SK-N-SH (cell line): Measurements from ENCODE around the gene H2BK1. TPM values are rescaled to one million over a fixed set of nuclear protein-coding genes. Genes with fewer than 3 reads are reported as not detected.

Experiments
- CTCF ChIA-PET: fragments of 300-600, 350-600 bp; formaldehyde crosslinking; extraction: SDS; loops from one replicate; lab custom pipeline; 2021; lab: Yijun Ruan, JAX
- POLR2A ChIA-PET: fragments of 350-600 bp; sonication (Branson Sonifier 250); formaldehyde crosslinking; extraction: SDS; loops from one replicate; lab custom pipeline; 2020; ENCODE audit warnings: antibody characterized with exemption, inconsistent platforms; lab: Yijun Ruan, JAX
- DNase-seq: peaks from one replicate; pipeline ENCODE4 v3.0.0; 2012
- H2AFZ ChIP-seq: fragments of 200-600 bp; sonication (generic); 2 replicates; pipeline ENCODE4 v1.8.1; 2016; ENCODE audit warnings: antibody characterized with exemption, mild to moderate bottlenecking, low read depth
- H3F3A ChIP-seq: fragments of 200-600 bp; sonication (generic); replicated peaks from 2 replicates; pipeline ENCODE3; 2016; ENCODE audit warnings: antibody characterized with exemption, mild to moderate bottlenecking; ENCODE audit not compliant: insufficient read depth
- H3K27ac ChIP-seq, 2 experiments: fragments of 200-500 bp in 1 of 2; fragments of 200-600 bp in 1 of 2; sonication (Bioruptor generic) in 1 of 2; sonication (generic), shearing (Covaris generic) in 1 of 2; 2 replicates each; pipeline versions ENCODE4 v1.5.1 to v1.6.1; 2014 to 2016; ENCODE audit warnings: low read depth in 2 of 2, inconsistent platforms in 1 of 2, low read length in 1 of 2, mild to moderate bottlenecking in 1 of 2, mixed read lengths in 1 of 2
- H3K27me3 ChIP-seq: fragments of 200-600 bp; sonication (generic), shearing (Covaris generic); 2 replicates; pipeline ENCODE4 v1.6.1; 2016; ENCODE audit warnings: mixed run types; ENCODE audit not compliant: insufficient read depth
- H3K36me3 ChIP-seq, 2 experiments: fragments of 200-500 bp in 1 of 2; fragments of 200-600 bp in 1 of 2; sonication (Bioruptor generic) in 1 of 2; sonication (generic) in 1 of 2; replicated peaks in 1 of 2; 2 replicates each; pipeline versions ENCODE3 to v1.5.1; 2014 to 2016; ENCODE audit warnings: low read length in 1 of 2, mild to moderate bottlenecking in 1 of 2; ENCODE audit not compliant: insufficient read depth in 2 of 2, control insufficient read depth in 1 of 2
- H3K4me1 ChIP-seq, 2 experiments: fragments of 200-500 bp in 1 of 2; fragments of 200-600 bp in 1 of 2; sonication (Bioruptor generic) in 1 of 2; sonication (generic), shearing (Covaris generic) in 1 of 2; 2 replicates each; pipeline versions ENCODE4 v1.5.1 to v1.6.1; 2014 to 2016; ENCODE audit warnings: low read depth in 1 of 2, low read length in 1 of 2, mixed run types in 1 of 2; ENCODE audit not compliant: insufficient read depth in 2 of 2, control insufficient read depth in 1 of 2
- H3K4me2 ChIP-seq: fragments of 200-600 bp; sonication (generic), shearing (Covaris generic); 2 replicates; pipeline ENCODE4 v1.6.1; 2017; ENCODE audit warnings: mixed run types
- H3K4me3 ChIP-seq, 2 experiments: fragments of 200-500 bp in 1 of 2; fragments of 200-600 bp in 1 of 2; sonication (Bioruptor generic) in 1 of 2; sonication (generic), shearing (Covaris generic) in 1 of 2; 2 replicates each; pipeline versions ENCODE4 v1.5.1 to v1.8.1; 2014 to 2016; ENCODE audit warnings: low read depth in 2 of 2, inconsistent platforms in 1 of 2, low read length in 1 of 2, mild to moderate bottlenecking in 1 of 2, mixed read lengths in 1 of 2, moderate library complexity in 1 of 2
- H3K79me2 ChIP-seq: fragments of 200-600 bp; sonication (generic); 2 replicates; pipeline ENCODE4 v1.8.1; 2017; ENCODE audit warnings: mild to moderate bottlenecking; ENCODE audit not compliant: insufficient read depth
- H3K9ac ChIP-seq: fragments of 200-600 bp; sonication (generic); 2 replicates; pipeline ENCODE4 v1.6.1; 2017; ENCODE audit warnings: mixed run types
- H3K9me2 ChIP-seq: fragments of 200-600 bp; sonication (generic); 2 replicates; pipeline ENCODE4 v1.6.1; 2017; ENCODE audit warnings: mixed run types
- H3K9me3 ChIP-seq: fragments of 200-600 bp; sonication (generic); 2 replicates; pipeline ENCODE4 v1.6.1; 2017; ENCODE audit warnings: mixed run types, mild to moderate bottlenecking, moderate library complexity
- H4K20me1 ChIP-seq: fragments of 200-600 bp; sonication (generic); 2 replicates; pipeline ENCODE4 v1.6.1; 2017; ENCODE audit warnings: mild to moderate bottlenecking, mixed run types; ENCODE audit not compliant: insufficient read depth
- ELF1 ChIP-seq: IDR thresholded peaks from 2 replicates; pipeline ENCODE4 v1.4.0; 2012
- JUND ChIP-seq: IDR thresholded peaks from 2 replicates; pipeline ENCODE4 v1.4.0; 2012
- MXI1 ChIP-seq: IDR thresholded peaks from 2 replicates; pipeline ENCODE4 v1.6.1; 2012; ENCODE audit warnings: mild to moderate bottlenecking, low read depth, low read length, improper control_type of control experiment
- NRF1 ChIP-seq: IDR thresholded peaks from 2 replicates; pipeline ENCODE4 v1.6.1; 2012; ENCODE audit warnings: low read depth, mild to moderate bottlenecking, low read length
- POLR2AphosphoS5 ChIP-seq: IDR thresholded peaks from 2 replicates; pipeline ENCODE4 v1.6.1; 2012; ENCODE audit warnings: low read depth, low read length
- TAF1 ChIP-seq: IDR thresholded peaks from 2 replicates; pipeline ENCODE4 v1.6.1; 2012; ENCODE audit warnings: low read depth, mild to moderate bottlenecking, low read length, moderate library complexity, borderline replicate concordance
- YY1 ChIP-seq: IDR thresholded peaks from 2 replicates; pipeline ENCODE4 v1.4.0; 2012; ENCODE audit warnings: low read depth, mild to moderate bottlenecking
- WGBS: methylation state at CpG from one replicate; pipeline ENCODE4 v1.1.6; 2017; ENCODE audit warnings: low lambda C conversion rate; 5-methylcytosine and 5-hydroxymethylcytosine counted together
- polyA plus RNA-seq, 3 experiments: library from polyadenylated mRNA; depleted of rRNA; stranded (reverse); fragments of >200 nt; gene quantifications; 2 replicates each; pipeline ENCODE4 v1.2.3, GENCODE V29; 2012
- TF ChIP-seq, protein P1 (sequence below): IDR thresholded peaks from 2 replicates; pipeline ENCODE4 v1.6.1; 2012; ENCODE audit warnings: mild to moderate bottlenecking, low read depth, low read length, moderate library complexity
- TF ChIP-seq, protein P2 (sequence below): IDR thresholded peaks from 2 replicates; pipeline ENCODE4 v1.4.0; 2012; ENCODE audit warnings: low read depth, borderline replicate concordance

H2BK1 gene
- polyA plus RNA-seq, 1 of the 3 experiments (the other 2 are of a cell fraction) = not detected

DNA sequence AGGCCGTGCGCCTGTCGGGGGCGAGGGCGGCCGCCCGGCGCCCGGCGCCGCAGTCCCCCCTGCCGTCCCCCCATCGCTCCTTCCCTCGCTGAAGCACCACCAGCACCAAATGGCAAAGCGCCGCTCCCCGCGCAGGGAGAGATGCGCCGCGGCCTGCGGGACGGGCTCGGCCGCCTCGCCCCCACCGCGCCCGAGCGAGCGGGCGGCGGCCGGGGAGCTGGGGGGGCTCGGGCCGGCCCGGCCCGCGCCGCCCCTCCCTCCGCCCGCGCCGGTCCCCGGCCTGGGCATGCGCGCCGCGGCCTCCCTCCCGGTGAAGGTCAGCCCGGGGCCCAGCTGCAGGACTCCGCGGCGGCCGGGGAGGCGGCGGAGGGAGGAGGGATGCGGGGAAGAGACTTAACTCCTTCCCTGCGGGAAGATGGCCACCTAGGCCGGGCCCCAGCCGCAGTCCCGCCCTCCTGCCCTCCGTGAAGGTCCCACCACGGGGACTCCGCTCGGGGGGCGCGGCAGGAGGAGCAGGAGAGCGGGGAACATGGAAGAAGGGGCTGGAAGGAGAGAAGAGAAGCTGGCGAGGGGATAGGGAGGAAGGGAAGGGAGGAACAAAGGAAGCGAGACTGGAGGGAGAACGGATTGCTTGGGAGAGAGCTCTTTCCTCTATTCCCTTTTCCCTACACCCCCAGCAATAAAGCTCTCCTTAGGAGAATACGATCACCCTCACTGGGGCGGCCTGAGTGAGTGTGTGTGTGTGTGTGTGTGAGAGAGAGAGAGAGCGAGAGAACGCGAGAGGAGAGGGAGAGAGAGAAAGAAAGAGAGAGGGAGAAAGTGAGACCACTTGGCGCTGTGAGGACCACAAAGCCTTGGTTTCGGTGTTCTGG, 41.6 kb upstream of the H2BK1 start:
- 7% methylated on average over 31 of the region's 79 CpGs for WGBS
- Histone ChIP-seq H4K20me1 (no peaks in the 10 kb centered on the region), H3K27me3 (no peaks in the 10 kb centered on the region), H3K27ac (peak overlapping the region; percentile 76 to 81), H3K4me3 (peak overlapping the region; percentile 56 to 87), H3K9me2 (no peaks in the 10 kb centered on the region), H3K4me2 (peak overlapping the region; percentile 90), H2AFZ (peak overlapping the region; percentile 91), H3K9me3 (no peaks in the 10 kb centered on the region), H3K9ac (peak overlapping the region; percentile 83), H3K4me1 (peaks cover 30 to 45% of the 10 kb centered on the region in 2 experiments; a peak in 3 of 4 replicates), H3K36me3 (no peaks in the 10 kb centered on the region), H3F3A (peaks cover 18% of the 10 kb centered on the region), H3K79me2 (peaks cover 10% of the 10 kb centered on the region; the same call in 1 of the 2 replicates)
- TF ChIP-seq YY1 (peak; percentile 77), ELF1 (no peak), NRF1 (peak; percentile 85), MXI1 (no peak), POLR2AphosphoS5 (peak; percentile 34; the same call in 1 of the 2 replicates), TAF1 (peak; percentile 59), JUND (no peak)
- TF ChIP-seq, protein P1, sequence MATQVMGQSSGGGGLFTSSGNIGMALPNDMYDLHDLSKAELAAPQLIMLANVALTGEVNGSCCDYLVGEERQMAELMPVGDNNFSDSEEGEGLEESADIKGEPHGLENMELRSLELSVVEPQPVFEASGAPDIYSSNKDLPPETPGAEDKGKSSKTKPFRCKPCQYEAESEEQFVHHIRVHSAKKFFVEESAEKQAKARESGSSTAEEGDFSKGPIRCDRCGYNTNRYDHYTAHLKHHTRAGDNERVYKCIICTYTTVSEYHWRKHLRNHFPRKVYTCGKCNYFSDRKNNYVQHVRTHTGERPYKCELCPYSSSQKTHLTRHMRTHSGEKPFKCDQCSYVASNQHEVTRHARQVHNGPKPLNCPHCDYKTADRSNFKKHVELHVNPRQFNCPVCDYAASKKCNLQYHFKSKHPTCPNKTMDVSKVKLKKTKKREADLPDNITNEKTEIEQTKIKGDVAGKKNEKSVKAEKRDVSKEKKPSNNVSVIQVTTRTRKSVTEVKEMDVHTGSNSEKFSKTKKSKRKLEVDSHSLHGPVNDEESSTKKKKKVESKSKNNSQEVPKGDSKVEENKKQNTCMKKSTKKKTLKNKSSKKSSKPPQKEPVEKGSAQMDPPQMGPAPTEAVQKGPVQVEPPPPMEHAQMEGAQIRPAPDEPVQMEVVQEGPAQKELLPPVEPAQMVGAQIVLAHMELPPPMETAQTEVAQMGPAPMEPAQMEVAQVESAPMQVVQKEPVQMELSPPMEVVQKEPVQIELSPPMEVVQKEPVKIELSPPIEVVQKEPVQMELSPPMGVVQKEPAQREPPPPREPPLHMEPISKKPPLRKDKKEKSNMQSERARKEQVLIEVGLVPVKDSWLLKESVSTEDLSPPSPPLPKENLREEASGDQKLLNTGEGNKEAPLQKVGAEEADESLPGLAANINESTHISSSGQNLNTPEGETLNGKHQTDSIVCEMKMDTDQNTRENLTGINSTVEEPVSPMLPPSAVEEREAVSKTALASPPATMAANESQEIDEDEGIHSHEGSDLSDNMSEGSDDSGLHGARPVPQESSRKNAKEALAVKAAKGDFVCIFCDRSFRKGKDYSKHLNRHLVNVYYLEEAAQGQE = peak; percentile 19; the same call in 1 of the 2 replicates
- TF ChIP-seq, protein P2, sequence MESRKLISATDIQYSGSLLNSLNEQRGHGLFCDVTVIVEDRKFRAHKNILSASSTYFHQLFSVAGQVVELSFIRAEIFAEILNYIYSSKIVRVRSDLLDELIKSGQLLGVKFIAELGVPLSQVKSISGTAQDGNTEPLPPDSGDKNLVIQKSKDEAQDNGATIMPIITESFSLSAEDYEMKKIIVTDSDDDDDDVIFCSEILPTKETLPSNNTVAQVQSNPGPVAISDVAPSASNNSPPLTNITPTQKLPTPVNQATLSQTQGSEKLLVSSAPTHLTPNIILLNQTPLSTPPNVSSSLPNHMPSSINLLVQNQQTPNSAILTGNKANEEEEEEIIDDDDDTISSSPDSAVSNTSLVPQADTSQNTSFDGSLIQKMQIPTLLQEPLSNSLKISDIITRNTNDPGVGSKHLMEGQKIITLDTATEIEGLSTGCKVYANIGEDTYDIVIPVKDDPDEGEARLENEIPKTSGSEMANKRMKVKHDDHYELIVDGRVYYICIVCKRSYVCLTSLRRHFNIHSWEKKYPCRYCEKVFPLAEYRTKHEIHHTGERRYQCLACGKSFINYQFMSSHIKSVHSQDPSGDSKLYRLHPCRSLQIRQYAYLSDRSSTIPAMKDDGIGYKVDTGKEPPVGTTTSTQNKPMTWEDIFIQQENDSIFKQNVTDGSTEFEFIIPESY = 0 out of 2 replicates have a peak, but pooled peaks have one; percentile 35
- POLR2A ChIA-PET = interaction anchor here (0.7 to 2.0 kb wide), 10 partner anchors 9 to 513 kb away, joined by 3 to 9 read pairs (median 6); partner anchors contain the start of genes ABCF2 and CHPF2
- peak; percentile 100 for DNase-seq
- CTCF ChIA-PET = interaction anchor here (0.6 to 3.0 kb wide), 17 partner anchors 9 to 626 kb away, joined by 3 to 22 read pairs (median 5); partner anchors contain the start of gene ABCF2
